HG03135 (cell line): ENCODE measurements around the gene NIN.
A peak's percentile ranks its signal among the peaks of the same experiment; 100 is the strongest.

ENCODE experiments used
- ATAC-seq: cut with Tn5 transposase; IDR thresholded peaks from one replicate; pipeline ENCODE4 v1.9.1; 2021; ENCODE audit warnings: mild to moderate bottlenecking, moderate library complexity; ENCODE audit not compliant: unreplicated experiment

NIN gene

GRCh38 chr14:50768680-50769079 is 62.3 kb downstream of the NIN start:
- no peak for ATAC-seq

DNA sequence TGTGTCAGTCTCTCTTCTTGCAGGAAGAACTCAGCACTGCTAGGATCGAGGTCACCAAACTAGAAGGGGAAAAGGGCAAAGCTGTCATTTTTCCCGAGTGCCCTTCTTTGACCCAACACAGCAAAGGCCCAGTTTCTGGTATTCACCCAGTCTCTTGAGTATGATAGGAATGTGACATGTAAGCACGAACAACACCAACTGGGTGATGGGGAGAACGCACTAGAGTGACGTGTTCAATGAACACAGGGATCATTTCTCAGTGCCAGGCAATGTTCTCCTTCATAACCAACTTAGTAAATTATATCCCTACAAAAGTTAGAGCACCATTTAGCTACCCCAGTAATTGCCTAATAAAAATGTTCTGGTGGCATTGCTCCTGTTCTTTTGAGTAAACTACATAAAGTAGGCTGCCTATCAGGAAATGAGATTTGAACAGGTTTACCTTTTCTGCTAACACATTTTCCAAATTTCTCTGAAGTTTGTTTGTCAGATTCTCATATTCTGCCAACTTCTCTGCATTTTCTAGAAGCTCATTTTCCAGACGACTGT is 64.5 kb downstream of the NIN start:
- ATAC-seq = no peak

- ATAC-seq = no peak
Observed at GRCh38 chr14:50763382-50764007, 67.5 kb downstream of the NIN start.

- no peak for ATAC-seq
Observed at GRCh38 chr14:50762931-50763300, 68.0 kb downstream of the NIN start.

DNA sequence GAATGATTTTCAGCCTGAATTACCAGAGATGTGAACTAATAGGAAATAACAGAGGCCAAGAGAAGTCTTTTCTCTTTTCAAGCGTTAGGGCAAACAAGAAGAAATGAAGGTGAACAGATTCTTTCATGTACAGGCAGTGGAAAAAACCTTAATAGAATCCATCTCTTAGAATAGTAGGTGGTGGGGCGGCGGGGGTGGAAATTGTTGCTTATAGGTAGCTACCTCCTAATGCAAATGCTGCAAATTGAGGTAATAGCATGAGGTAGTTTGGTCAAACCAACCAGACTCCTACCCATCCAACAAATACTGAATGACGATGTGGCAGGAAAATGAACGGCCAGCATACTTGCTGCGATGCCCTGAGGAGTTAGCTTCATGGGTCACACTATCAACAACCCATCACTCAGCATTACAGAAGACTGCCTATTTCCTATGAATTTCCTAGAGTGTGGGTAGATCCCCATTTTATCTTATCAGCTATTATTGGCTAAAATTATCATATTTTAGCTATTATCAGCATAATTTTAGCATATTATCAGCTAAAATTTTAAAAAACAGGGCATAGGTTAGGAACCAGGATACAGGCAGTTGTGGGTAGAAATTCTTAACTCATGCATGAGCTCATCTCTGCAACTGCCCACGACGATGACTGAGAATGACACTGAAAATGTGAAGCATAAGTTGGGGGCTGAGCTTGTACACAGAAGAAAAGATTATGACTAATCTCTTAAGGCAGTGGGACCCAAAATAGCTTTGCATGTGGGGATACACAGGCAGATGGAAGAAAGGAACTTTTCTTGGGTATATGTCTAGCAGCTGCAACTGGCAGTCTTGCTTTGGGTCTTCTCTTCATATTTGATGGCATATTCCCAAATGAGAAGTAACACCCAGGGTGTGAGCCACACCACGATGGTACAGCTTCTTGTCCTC is 68.7 kb downstream of the NIN start:
- peak; percentile 74 for ATAC-seq

GRCh38 chr14:50759800-50760543 is 71.0 kb downstream of the NIN start:
- no peak for ATAC-seq

GRCh38 chr14:50758945-50759344 is 72.0 kb downstream of the NIN start:
- ATAC-seq = no peak

DNA sequence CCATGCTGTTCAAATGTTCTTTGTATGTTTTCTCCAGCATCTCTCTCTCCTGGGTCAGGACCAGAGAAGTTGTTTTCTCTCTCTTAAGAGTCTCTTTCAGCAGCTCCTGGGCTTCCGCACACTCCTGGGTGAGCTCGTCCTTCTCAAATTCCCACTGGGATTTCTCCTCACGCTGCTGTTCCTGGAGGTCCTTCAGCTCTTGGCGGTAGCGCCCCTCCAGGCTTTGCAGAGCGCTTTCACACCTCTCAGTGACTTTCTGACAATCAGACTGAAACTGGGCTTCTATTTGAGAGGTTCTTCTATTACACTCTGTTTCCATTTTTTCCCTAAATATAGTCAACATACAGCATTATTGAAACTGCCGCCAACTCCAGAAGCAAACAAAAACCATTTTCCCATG is 72.7 kb downstream of the NIN start:
- ATAC-seq = no peak

DNA sequence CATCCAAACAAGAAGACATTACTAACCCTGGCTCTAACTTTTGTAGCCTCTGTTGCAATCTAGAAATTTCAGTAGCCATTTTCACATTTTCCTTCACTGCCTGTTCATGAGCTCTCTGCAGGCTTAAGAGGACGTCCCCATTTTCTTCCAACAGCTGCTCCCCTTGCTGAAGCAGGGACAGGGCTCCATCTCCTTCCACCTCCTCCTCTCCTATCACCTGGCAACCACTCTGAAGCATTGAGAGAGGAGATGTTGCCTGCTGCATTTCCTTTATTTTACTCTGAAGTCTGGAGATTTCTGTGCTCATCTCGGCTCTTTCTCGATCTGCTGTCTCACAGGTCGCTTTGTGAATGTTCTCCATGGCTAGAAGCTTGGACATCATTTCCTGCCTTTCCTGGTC is 73.3 kb downstream of the NIN start:
- ATAC-seq = no peak

- ATAC-seq = no peak
Observed at GRCh38 chr14:50756300-50756699, 74.7 kb downstream of the NIN start.

- no peak for ATAC-seq
Observed at GRCh38 chr14:50750323-50750722, 80.6 kb downstream of the NIN start.

DNA sequence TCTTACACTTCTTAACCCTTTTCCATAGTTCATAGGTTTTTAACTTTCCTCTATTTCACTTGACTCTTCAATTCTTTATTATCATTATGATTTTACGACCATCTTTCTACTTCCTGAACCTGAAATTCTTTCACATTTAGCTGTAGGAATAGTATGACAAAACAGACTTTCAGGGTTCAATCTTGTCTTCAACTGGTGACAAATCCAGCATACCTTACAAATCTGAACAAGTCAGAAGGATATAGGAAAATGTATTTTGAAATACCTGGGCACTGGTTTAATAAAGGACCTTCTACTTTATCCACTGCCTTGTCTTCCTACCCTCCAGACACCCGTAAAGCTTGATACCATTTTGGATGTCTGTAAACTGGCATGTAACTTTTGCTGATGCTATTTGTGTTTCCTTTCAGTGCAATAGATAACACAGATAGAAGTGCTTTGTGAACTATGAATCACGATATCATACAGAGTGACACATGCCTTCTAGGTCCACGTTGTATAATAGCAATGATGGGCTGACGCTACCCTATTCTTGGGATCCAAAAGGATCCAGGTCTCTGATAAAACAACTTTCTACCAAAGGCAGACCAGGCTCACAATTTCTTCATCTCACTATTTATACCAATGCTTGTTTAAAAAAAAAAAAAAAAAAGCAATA is 85.4 kb downstream of the NIN start:
- ATAC-seq = no peak

- no peak for ATAC-seq
Observed at GRCh38 chr14:50744231-50744630, 86.7 kb downstream of the NIN start.

DNA sequence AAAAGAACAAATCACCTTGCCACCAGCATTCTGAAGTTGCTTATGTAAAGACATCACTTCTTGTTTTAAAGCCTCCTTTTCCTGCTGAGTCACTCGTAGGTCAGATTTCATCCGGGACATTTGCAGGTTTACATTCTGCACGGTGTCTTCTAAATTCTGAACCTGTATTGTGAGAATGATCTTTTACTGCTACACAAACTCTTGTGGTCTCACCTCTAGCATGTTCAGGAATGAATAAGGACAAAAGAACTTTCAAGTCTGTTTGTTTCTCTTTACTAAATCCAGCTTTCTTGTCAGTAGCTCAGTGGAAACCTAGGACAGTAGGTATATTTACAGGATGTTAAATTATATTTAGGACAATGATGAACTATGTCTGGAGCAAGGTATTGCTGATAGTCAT is 89.4 kb downstream of the NIN start:
- ATAC-seq = no peak

GRCh38 chr14:50740856-50741255 is 90.1 kb downstream of the NIN start:
- ATAC-seq = no peak

DNA sequence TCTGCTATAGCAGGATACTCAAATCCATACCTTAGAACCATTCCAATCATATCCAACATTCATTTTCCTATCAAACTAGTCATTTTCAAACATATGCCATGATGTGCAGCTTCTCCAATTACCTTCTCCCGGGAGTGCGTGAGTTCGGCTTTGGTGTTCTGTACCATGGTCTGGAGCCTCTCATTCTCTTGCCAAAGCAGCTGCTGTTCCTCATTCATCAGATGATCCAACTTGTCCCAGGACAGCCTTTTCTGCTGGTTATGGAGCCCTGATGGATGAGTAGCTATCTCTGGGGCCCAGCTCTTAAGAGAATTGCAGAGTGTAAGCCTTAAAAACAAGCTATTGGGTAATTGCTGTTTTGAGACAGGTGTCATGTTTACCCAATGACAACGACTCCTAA is 91.8 kb downstream of the NIN start:
- ATAC-seq = no peak

DNA sequence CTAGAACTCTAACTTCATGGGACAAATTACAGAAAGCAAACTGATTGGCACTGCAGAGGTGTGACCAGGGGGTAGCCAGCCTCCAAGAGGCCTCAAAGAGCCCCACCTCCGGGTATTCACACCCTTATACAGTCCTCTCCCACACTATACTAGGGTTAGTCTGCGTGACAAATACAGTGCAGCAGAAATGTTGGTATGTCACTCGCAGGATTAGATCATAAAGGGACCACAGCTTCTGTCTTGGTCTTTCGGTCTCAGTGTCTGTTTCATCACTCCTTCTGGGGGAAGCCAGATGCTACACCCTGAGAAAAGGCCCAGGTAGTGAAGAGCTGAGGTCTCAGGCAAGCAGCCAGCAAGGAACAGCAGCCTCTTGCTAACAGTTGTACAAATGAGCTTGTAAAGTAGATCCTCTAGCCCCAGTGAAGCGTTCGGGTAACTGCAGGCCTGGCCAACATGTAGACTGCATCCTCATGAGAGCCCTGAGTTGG is 94.0 kb downstream of the NIN start:
- ATAC-seq = peak; percentile 72

DNA sequence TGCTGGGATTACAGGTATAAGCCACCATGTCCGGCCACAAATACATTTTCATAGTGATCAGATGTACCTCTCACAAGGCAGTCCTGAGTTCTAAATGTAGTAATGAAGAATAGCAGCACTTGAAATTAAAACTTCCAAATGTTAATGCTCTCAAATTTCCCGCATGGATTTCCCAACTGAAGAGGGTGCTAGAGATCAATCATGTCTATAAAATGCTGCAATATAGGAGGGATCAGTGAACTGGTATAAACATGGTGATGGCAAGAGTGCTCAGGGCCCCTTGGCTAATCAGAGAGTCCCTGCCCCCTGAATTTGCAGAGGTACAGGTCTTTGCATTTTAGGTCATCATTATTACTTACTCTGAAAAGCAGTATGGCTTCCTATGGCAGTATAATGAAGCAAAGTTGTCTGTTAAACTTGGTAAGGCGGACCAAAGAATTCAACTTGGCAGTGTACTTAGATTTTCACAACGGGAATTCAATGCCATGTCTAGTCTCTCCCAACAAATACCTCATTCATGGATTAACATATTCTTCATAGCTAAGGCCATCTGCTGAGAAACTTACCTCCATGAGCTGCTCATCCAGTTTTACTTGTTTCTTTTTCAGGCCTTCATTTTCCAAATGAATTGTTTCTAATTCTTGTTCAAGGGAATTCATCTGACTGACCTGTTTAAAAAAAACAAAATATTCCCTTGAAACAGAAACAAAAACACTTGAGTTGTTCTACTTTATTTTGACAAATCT is 95.8 kb downstream of the NIN start:
- ATAC-seq = no peak

- no peak for ATAC-seq
Observed at GRCh38 chr14:50733494-50733893, 97.5 kb downstream of the NIN start.

- no peak for ATAC-seq
Observed at GRCh38 chr14:50728836-50729235, 102.1 kb downstream of the NIN start.
